Measurements from ENCODE around the gene HS1BP3.

Gene HS1BP3

GRCh38 chr2:20584399-20585358 lies 66.2 kb downstream of the HS1BP3 start:
- peak; percentile 100 for DNase-seq (ENCODE audit: low read depth)

- no peak for DNase-seq (ENCODE audit: low read depth)
Observed at GRCh38 chr2:20584045-20584398, 66.9 kb downstream of the HS1BP3 start.

DNA sequence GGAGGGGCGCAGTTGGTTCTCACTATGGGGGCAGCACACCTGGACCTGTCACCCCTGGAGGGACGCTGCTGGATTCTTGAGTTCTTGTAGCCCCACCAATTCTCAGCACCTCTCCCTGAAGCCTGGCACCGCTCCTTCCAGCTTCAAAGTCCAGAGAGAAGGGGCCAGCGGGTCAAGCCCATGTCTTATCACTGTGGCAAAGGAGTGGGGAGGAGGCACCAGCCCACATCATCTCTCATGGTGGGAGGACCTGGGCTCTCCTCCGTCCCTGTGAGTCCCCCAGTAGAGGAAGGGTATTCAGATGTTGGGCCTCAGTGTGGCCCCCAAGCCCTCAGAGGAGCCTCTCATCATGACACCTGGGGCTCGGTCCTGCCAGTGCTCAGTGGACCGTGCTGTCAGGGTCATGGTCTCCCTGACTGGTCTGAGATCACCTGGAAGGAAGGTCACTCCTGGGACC lies 67.4 kb downstream of the HS1BP3 start:
- DNase-seq (ENCODE audit: low read depth), result no peak

GRCh38 chr2:20582600-20583221 lies 68.2 kb downstream of the HS1BP3 start:
- DNase-seq (ENCODE audit: low read depth), result no peak

GRCh38 chr2:20580690-20581437 lies 70.0 kb downstream of the HS1BP3 start:
- DNase-seq (ENCODE audit: low read depth), result no peak

DNA sequence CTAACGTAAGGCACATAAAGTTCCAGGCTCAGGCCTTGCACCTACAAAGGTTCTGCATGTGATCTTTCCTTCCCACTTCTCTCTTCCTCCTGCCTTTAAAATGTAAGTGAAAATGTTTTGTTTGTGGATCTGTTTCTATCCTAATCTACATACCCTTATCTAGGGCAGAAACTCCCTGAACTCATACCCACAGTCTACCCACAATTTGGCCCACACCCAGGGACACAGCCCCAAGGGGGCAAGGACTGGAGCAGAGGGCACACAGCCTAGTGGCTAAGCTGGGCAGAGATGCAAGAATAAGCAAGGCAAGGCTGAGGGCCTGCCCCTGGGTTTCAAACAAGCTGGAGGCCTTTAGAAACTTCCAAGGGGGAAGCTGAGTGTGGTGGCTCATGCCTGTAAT lies 71.0 kb downstream of the HS1BP3 start:
- no peak for DNase-seq (ENCODE audit: low read depth)

- DNase-seq (ENCODE audit: low read depth), result peak; percentile 91
Observed at GRCh38 chr2:20578895-20579825, 71.7 kb downstream of the HS1BP3 start.

GRCh38 chr2:20578266-20578894 lies 72.5 kb downstream of the HS1BP3 start:
- DNase-seq (ENCODE audit: low read depth), result no peak

DNA sequence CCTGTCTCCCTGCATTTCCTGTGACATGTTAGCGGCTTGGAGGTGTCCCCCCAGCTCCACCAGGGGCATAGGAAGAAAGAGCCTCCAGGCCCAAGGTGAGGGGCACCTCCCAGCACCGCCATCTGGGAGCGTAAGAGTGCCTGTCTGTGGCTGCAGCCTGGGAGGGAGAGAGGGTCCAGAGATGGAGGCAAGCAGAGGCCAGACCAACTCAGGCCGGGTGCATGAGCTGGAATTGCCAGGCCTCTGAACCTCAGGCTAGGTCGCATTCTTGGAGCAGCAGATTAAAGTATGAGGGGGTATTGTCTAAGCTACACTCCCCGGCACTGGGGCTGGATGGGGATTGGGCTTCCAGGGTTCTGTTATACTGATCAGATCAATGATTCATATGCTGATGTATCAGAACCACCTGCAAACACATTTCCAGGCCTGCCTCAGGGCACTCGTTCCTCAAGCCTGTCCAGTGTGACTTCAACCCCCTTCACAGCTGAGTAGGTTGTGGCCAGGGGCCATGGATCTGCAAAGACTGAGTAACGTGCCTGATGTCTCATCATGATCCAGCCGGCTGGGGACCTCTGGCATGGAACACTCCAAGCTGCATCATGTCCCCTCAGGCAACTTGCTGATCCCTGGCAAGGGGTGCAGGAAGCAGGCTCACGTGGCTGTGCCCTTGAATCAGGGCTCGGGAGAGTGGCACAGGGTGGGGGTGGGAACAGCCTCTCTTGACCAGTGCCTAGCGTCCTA lies 73.2 kb downstream of the HS1BP3 start:
- DNase-seq (ENCODE audit: low read depth), result no peak

DNA sequence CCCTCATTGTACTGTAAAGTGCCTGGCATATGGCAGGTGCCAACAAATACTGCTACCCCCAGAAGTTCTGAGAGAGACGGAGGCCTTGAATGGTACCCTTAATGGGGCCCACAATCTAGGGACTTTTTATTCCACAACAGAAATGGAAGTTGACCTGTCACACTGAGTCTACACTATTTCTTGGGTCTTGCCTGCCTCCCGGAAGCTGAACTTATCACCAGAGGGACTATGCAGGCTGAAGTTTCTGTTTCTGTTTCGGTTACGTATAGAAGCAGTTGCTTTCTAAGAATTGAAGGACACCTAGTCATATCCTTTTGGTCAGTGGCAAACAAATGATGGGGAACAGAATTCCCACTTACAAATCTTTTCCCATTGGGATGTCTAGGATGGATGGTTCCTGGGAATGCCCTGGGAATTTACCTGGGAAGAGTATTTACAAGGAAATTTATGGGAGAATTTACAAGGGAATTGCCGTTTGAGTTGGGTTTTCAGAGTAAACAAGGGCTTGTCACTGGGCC lies 74.2 kb downstream of the HS1BP3 start:
- no peak for DNase-seq (ENCODE audit: low read depth)

- no peak for DNase-seq (ENCODE audit: low read depth)
Observed at GRCh38 chr2:20575935-20576597, 74.8 kb downstream of the HS1BP3 start.

DNA sequence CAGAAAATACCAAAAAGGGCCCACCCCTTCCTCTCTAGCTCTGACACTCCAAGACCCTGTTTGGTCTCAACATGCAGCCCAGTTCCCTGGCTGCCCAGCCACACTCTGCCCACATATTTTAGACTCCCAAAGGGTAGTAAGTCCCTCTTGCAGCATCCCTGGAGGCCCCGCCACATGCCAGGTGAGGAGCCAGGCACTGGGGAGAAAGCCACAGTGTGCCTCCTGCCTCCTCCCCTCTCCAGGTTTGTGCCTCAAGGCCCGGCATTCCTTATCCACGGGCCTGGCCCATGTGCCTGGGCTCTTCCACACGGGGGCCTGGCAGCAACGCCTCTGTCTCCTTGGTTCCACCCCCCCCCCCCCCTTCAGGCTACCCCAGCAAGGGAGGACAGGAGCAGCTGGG lies 75.5 kb downstream of the HS1BP3 start:
- no peak for DNase-seq (ENCODE audit: low read depth)

DNA sequence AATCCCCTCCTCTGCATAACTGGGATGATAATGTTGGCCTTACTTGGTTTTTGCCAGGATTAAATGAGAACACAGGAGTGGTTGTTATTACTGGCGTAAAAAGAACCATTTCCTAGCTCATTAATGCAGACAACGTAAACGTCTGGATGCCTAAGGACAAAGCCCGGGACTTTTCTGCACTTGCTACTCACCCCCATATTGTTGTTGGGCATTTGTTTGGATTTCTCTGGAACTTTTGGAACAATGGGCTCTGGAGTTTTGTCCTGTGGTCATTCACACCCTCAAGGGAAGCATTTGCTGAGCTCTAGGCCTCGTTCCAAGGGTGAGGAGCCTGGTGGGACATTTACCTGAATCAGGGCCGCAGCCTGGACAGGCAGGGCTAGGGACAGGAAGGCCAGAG lies 76.0 kb downstream of the HS1BP3 start:
- DNase-seq (ENCODE audit: low read depth), result no peak

GRCh38 chr2:20574423-20574911 lies 76.4 kb downstream of the HS1BP3 start:
- DNase-seq (ENCODE audit: low read depth), result no peak

DNA sequence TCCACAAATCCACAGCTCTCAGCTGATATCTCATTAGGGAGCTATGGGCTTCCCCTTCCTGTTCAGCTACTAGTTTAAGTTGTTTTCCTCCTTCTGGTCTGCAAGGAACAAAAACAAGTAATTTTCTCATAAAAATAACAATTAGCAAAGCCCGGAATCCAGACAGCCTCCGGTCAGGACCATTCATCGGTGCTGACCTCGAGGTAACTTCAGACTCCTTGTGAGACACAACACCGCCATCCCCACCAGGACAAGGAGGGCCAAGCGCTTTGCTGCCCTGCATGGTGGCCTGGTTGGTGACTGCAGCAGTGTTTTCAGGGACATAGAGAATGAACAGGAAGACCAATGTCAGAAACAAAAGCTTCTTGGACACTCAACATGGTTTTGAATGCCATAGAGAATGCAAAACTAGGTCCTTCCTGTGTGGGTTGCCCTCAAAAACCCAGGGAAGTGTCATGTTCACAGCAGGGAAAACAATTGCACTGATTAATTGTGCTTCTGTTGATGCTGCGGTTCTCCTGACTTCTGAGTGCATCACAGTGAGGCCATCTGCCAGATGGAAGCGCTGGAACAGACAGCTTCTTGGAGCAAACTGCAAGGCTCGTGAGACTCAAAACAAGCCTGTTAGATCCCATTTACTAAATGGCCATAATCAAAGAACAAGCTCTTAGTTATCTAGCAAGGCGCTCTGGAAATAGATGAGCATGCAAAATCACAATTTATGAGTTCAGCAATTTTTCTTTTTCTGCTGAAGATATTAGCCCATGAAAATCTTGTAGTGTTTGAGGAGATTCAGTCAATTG lies 77.1 kb downstream of the HS1BP3 start:
- DNase-seq (ENCODE audit: low read depth), result no peak

- DNase-seq (ENCODE audit: low read depth), result no peak
Observed at GRCh38 chr2:20572221-20572620, 78.7 kb downstream of the HS1BP3 start.

- DNase-seq (ENCODE audit: low read depth), result no peak
Observed at GRCh38 chr2:20571644-20572215, 79.2 kb downstream of the HS1BP3 start.

DNA sequence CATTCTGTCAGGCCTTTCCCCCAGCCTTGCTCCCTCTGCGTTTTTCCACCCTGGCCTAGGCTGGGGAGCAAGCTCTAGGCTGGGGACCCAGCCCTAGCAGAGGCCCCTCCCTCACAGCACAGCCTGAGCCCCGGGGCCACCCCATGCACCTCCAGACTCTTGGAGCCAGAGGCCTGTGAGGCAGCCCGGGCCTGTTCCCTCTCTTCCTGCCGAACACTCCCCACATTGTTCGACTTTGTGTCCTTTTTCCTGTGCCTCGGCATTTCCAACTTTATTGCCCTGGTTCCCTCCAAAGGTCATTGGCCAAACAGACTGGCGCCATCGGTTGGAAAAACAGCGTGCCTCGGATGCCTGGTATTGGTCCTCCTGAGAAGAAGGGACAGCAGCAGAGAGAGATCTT lies 79.7 kb downstream of the HS1BP3 start:
- DNase-seq (ENCODE audit: low read depth), result no peak
